Activated T-cell treated with anti-CD3 and anti-CD28 coated beads for 24 hours (primary cell): ENCODE results near the gene LAG3.
"Not testable (repeated sequence)": the region's sequence is repeated elsewhere in the genome, so short reads cannot be mapped to it uniquely, and the experiment has no call there.

Experiments
- DNase-seq: peaks from one replicate; pipeline ENCODE4 v3.0.0-alpha.2; 2020; ENCODE audit warnings: low read depth

Gene LAG3

DNA sequence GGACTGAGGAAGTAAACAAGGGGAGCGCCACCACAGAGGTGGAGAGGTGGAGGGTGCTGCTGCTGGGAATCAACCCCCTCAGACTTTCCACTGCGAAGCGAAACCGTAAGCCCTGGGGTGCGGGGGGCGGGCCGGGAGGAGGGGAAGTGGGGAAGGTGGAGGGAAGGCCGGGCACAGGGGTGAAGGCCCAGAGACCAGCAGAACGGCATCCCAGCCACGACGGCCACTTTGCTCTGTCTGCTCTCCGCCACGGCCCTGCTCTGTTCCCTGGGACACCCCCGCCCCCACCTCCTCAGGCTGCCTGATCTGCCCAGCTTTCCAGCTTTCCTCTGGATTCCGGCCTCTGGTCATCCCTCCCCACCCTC is at the start of gene LAG3:
Gene LAG3, plus strand, starts transcription at position 190 of the 365 bp plus-strand sequence. CDS start 333 bp downstream, outside the sequence.
- DNase-seq = peak; percentile 59

DNA sequence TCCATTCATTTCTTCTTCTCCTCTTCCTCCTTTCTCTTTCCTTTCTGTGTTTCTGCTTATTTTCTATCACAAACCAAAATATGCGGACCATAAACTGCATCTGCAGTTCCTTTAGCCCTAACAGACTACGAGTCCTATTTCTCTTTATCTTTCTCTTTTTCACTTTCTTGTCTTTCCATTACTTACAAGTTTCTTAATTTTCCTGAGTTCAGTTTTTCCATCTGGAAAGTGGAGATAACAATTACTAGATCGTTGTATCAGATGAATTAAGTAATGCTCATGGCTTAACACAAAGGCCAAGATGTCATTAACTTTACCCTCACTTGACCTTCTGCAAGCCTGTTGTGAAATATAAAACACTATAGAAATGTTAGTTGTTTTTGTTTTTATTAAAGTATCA is 49.5 kb upstream of the LAG3 start:
- no peak for DNase-seq

DNA sequence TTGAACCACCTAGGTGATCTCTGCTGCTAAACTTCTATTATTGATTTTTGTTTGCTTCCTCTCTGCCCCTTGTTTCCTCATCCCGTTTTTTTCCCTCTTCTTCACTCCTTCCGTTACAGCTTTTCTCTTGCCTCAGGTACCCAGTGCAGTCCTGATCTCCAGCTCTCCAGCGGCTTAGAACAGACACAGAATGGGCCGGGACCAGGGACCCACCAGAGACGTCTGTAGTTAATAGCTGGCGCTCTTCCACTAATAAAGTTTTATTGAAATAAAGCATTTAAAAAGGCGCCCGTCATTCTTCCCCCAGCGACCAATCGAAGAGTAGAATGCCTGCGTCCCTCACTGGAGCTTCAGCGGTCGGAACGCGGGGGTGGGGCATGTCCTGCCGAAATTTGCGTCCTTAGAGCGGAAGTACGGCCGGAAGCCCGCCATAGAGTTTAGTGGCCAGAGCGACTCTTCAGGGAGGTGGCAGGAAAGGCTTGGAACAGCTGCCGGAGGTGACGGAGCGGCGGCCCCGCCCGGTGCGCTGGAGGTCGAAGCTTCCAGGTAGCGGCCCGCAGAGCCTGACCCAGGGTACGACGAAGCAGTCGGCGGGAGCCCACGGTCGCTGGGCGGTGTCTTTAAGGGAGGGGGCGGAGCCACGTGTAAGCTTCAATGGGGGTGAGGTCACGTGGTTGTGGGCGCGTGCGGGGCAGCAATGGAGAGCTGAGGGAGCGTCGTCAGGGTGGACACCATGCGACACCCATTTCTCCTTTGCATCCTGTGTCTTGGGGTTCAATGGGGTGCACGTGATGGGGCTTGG is 48.5 kb upstream of the LAG3 start, which contains the start of gene COPS7A:
Gene COPS7A, plus strand, starts transcription at position 440 of the 802 bp plus-strand sequence. CDS start 611 bp downstream, outside the sequence.
- DNase-seq = peak; percentile 95

DNA sequence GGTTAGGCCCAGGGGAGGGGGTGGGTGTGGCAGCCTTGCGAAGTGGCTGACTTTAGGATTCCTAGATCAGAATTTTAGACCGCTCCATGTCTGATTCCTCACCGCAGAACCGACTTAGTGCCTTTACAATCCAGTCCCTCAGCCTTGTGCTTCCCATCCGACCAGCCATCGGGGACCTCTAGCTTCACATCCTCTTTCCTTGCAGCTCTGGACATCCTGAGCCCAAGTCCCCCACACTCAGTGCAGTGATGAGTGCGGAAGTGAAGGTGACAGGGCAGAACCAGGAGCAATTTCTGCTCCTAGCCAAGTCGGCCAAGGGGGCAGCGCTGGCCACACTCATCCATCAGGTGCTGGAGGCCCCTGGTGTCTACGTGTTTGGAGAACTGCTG is 47.9 kb upstream of the LAG3 start:
- no peak for DNase-seq

DNA sequence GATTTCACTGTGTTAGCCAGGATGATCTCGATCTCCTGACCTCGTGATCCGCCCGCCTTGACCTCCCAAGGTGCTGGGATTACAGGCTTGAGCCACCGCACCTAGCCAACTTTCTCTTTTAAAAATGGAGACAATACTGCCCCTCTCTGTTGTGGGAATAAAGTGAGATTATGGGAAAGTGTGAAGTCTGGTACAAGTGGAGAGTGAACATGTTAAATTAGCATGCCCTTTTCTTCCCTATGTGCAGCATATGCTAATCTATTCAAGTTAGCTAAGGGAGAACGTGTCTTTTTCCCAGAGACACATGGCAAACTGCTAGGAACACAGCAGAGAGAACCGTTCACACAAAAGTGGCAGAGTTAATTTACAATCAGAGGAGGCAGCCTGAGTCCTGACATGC is 47.0 kb upstream of the LAG3 start:
- no peak for DNase-seq

DNA sequence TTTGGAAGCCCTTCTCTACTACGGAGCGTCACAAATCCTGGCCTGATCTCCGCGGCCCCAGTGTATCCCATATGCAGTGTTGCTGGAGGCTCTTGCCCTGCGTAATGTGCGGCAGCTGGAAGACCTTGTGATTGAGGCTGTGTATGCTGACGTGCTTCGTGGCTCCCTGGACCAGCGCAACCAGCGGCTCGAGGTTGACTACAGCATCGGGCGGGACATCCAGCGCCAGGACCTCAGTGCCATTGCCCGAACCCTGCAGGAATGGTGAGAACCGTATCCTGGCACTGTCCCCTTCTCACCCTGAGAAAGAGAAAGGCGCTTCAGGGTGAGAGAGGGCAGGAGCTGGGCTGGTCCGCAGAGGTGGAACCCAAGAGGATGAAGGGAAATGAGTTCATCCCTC is 43.1 kb upstream of the LAG3 start:
- DNase-seq = no peak

DNA sequence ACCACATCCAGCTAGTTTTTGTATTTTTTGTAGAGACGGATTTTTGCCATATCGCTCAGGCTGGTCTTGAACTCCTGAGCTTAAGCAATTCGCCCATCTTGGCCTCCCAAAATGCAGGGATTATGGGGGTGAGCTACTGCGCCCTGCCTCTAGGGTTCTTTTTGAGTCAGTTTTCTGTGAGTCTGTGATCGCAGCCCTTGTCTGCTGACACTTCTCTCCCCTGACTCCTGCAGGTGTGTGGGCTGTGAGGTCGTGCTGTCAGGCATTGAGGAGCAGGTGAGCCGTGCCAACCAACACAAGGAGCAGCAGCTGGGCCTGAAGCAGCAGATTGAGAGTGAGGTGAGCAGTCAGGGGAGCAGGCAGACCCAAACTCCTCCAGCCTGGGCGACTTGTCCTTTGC is 42.2 kb upstream of the LAG3 start:
- DNase-seq = no peak

DNA sequence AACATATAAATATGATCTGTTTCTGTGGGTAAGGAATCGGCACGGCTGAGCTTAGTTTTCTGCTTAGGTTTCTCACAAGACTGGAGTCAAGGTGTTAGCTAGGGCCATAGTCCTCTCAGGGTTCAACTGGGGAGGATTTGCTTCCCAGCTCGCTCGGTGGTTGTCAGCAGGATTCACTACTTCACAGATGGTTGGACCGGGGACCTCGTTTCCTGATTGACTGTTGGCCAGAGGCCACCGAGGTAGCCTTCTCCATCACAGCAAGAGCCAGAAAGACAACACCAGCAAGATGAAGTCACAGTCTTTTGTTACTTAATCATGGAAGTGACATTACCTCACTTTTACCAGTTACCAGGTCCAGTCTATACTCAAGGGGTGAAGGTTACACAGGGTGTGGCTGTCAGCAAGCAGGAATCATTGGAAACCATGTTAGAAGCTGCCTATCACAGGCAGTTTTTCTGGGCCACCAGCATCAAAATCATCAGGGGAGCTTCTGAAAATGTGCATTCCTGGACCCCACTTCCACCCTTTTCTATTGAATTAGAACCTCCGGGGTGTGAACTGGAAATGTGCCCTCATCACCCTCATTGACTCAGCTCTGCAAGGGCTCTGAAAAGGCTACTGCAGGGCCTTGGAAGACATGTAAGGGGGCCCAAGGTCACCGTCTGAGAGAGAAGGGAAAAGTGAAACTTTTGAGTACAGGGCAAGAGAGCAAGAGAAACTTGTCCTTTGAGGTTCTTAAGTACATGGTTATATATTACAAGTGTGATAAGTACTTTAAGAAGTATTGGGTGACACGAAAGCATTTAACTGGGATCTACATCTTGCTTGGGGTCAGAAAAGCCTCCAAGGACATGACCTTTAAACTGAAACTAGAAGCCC is 37.6 kb upstream of the LAG3 start:
- no peak for DNase-seq

DNA sequence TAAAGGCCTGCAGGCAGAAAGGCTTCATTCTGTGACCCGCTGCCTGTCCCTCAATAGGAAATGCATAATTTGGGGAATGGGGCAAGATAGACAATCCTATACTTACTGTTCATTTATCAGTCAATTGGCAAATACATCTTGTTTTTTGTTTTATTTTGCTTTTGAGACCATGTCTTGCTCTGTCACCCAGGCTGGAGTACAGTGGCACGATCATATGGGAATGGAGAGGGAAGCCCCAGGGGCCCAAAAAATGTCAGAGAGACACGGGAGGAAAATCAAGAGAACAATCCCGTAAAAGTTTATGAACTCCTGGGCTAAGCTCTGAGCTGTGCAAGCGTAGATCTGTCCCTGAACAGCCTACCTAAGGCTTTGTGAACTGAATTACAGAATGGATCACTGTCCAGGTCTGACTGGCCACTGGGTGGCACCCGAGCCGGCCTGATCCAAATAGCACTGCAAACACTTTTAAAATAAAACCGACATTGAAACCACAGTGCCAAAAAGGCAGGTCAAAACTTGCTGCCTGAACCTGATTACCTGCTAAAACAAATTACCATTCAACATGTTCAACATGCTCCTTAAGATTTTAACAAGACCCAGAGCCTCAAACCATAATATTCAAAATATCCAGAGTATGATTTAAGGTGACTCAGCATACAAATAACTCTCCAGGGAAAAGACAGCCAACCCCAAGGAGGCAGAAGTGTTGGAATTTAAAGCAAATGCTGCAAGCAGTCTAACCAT is 36.7 kb upstream of the LAG3 start:
- no peak for DNase-seq

DNA sequence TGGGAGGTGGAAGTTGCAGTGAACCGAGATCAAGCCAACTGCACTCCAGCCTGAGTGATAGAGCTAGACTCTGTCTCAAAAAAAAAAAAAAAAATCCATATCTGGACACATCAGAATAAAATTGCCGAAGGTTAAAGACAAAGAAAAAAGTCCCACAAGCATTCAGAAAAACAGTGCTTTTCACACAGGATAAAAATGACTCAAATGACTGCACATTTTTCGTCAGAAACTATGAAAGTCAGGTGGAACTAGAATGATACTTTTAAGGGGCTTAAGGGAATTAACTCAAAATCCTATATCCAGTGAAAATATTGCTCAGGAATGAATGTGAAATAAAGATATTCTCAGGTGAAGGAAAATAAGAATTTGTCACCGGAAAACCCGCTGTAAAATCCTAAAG is 35.6 kb upstream of the LAG3 start:
- no peak for DNase-seq

DNA sequence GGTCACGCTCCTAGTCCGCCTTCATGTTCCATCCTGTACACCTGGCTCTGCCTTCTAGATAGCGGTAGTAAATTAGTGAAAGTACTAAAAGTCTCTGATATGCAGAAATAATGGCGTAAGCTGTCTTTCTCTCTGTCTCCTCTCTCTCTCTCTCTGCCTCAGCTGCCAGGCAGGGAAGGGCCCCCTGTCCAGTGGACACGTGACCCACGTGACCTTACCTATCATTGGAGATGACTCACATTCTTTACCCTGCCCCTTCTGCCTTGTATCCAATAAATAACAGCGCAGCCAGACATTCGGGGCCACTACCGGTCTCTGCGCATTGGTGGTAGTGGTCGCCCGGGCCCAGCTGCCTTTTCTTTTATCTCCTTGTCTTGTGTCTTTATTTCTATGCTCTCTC is 30.2 kb upstream of the LAG3 start:
- not testable (repeated sequence) for DNase-seq

DNA sequence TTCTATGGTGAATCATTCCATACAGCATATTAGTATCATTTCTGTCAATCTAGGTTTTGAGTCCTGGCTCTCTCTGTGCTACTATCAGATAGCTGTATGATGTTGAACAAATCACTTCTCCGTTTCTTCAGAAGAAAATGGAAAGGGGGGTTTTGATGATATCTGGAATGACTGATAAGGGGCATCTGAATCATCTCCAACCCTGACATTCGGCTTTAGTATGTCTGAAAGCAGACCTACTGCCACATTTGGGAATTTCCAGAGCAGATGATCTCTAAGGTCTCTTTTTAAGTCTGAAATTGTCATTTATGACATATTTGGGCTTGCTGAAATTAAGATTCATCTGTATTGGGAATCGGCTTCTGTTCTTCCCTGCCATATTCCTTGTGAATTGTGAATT is 29.5 kb upstream of the LAG3 start:
- no peak for DNase-seq

DNA sequence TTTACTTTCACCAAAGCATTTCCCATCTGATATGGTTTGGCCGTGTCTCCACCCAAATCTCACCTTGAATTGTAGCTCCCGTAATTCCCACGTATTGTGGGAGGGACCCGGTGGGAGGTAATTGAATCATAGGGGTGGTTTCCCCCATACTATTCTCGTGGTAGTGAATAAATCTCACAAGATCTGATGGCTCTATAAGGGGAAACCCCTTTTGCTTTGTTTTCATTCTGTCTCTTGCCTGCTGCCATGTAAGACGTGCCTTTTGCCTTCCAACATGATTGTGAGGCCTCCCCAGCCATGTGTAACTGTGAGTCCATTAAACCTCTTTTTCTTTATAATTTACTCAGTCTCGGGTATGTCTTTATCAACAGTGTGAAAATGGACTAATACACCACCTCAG is 29.0 kb upstream of the LAG3 start:
- DNase-seq = not testable (repeated sequence)

DNA sequence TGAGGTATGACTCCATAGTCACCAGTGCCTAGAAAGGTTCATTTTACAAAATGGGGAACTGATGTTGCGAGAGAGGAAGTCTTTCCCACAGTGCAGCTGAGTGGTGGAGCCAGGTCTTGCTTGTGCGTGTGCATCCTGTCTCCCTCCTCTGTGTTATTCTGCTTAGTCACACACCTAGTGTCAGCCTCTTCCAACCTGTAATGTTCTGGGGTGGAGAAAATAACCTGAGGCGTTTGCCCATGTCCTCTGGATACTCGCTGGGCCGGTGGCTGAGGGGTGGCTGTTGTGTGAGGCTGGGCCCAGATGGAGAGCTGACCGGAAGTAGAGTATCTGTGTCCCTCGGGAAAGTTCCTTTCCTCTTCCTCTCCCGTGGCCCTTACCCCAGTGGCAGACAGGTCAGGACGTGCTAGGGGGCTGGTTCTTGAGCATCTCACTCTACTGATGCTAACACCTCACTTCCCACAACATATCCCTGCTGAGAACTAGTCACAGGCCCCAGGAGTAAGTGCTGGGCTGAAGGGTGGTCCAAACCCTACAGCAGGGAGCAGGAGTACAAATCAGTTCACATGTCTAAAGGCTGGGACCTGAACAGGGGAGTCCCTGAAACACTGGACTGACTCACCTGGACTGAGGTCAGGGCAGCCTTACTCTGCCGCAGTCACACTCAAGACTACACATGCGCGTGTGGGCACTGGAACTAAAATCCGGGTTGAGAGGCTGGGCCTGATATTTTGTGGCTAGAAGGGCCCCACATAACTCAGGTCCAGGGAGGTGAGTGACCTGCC is 26.4 kb upstream of the LAG3 start:
- DNase-seq = no peak

DNA sequence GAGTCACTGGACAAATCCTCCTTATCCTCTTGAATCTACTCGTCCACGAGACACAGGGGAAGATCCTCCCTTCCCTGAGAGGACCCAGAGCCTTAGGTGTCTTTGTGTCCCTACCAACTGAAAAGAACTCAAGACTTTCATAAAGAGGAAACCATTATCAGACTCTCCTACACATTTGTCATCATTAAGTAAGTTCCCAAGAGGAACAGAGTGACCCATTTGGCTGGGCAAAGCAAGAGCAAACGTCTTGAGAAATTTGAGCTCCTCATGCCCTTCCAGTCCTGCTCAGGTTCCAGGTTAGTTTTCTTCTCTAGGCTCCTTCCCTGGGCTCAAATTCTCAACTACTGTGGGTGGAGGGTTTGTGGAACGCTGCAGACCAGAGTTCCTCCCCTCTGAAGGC is 25.1 kb upstream of the LAG3 start:
- no peak for DNase-seq

DNA sequence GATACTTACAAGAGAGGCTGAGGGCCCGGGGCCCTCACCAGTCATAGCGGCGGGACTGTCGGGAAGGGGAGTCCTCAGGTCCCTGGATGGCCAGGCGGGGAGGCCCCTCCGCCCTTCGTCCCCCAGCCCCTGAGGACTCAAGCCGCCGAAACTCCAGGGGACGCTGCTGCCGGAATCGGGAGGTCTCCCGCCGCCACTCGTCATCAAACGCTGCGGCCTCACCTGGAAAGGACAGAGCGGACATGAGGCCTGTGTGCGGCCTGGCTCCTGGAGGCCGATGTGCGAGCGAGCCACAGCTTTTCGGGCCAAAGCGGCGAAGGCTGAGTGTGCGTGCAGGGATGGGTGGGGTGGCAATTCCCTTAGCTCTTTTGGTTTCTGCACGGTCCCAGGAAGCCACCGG is 23.6 kb upstream of the LAG3 start:
- DNase-seq = no peak

DNA sequence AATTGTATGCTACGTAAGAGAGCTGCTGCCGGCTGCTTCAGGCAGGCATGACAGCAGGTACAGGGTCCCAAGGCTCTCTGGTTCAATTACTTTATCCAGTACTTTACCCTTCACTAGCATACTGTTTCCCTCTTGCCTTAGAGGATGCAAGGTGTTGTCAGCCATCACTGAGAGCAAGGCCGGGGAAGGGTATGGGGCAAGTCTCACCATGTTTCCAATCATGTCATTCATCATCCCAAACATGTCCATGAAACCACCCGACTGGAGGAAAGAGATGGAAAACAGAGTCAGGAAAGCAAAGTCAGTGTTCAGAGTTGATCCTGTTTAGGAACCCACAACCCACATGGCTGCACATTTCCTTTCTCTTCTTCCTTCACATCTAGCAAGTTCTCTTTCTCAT is 21.8 kb upstream of the LAG3 start:
- DNase-seq = no peak

DNA sequence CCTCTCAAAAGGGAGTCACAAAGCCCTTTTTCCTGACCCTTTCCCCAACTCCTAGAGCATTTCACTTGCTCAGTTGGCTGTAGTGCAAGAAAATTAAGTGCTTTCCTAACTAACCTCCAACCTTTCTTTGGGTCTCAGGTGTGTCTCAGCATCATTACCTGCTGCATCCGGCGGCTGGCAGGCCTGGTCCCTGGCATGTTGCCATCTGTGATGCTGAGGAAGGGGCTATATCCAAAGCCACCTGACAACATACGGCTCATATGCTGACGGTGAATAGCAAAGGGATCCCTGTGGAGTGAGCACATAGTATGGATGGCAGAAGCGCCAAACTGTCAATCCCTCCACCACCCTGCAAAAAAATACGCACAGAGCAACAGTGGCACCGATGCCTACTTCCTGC is 20.6 kb upstream of the LAG3 start:
- DNase-seq = no peak

DNA sequence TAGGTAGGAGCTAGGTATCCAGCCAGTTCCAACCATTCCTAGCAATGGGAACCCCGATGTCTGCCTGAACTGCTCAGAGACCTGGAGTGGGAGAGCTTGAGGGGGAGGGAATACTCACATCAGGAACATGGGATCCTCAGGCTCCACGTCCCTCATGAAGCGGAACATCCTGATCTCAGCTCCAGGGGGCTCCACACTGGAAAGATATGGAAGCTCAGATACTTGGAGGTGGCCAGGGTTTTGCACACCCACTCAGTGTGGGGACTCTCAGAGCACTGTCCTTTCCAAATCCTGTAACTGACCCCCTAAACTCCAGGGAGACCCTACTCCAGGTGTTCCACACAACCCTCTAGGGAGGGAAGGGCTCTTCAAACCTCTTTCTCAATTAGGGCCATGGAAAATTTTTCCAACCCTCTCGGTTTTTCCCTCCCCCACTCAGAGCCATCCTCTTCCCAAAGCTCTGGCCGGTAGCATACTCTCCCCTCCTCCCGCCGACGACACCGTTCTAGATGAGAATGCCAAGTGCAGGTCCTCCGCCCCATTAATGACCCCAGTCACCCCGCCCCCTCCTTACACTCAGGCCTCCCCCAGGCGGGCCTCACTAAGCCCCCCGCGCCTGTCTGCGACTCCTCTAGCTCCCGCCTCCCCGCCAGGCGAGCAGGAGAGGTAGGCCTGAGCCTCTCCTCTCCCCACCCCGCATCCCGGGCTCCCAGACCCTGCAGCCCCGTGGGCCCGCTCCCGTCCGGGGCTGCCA is 20.0 kb upstream of the LAG3 start:
- no peak for DNase-seq

DNA sequence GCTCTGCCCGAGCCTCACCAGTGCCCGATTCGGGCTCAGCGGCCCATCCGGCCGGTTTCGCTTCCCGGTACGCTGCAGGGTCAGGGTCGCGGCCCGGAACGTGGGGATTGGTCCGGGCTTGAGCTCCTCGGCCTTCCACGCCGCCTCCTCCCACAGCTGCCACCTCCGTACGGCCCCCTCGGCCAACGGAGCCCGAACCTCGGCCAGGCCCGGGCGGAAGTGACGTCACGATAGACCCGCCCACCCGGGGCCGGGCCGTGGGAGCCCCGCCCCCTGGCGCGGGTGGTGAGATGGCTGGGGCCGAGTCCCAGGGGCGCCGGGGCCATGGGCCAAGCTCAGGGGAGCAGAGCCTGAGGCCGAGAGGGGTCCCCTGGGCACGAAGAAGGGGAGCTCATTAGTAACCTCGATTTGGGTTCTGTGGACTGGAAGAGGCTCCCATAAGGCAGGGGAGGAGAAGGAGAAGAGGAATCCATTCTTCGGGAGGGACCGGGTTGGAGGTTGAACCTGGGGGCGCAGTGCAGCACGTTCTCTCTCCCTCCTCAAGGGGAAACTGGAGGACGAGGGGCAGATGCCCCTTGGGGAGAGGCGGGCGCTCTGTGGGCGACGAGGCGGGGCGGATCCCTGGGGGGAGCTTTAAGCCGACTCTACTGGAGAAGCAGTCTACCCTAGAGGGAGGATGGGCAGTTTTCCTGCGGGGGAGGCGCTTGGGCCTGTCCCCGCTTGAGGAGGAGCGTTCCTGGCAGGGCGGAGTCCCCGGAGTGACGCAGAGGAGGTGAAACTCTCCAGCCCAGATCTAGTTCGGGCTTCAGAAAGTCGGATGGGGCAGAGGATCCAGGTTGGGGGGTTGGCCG is 19.2 kb upstream of the LAG3 start, which contains the start of gene MLF2:
Gene MLF2, minus strand, starts transcription at position 221 of the 851 bp plus-strand sequence. CDS start 807 bp downstream, outside the sequence.
- DNase-seq = peak; percentile 97
